C4-2B (cell line): ENCODE data around the gene HIF3A.

ENCODE experiments used
- CTCF ChIP-seq: fragments of 450-650 bp; conservative IDR thresholded peaks from 2 replicates; pipeline ENCODE4 v1.5.1; 2017; ENCODE audit warnings: mild to moderate bottlenecking
- ZFX ChIP-seq: fragments of 450-650 bp; IDR thresholded peaks from 2 replicates; pipeline ENCODE4 v1.6.1; 2017

GRCh38 chr19:46364359-46364758 is 67.5 kb downstream of the HIF3A start:
- TF ChIP-seq CTCF = no peak
- no peak for TF ChIP-seq ZFX
